ENCODE measurements around the gene CHKA.
"Not testable (repeated sequence)": the region's sequence is repeated elsewhere in the genome, so short reads cannot be mapped to it uniquely, and the experiment has no call there.

The CHKA gene

DNA sequence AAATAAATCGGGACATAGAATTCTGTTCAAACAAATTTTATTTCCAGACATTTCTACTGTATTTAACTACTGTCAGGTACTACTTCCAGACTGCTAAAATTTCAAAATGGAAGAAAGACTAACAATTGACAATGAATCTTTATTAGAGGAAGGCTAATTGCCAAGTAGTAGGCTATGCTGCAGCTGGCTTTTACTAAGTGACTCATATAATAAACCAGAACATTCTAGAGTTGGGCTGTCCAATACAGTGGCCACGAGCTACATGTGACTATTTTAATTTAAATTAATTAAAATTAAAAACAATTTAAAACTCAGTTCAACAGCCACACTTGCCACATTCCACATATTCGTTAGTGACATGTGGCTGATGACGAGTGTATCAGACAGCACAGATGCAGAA is 27.6 kb downstream of the CHKA start:
- no peak overlapping the region for H3K27ac ChIP-seq
- H3K9me3 ChIP-seq (ENCODE audit: low read depth, low read length) = no peaks in the 10 kb centered on the region
- no peaks in the 10 kb centered on the region for H3K36me3 ChIP-seq (ENCODE audit: insufficient read depth, low read length)
- DNase-seq (ENCODE audit: low read depth, low spot score) = no peak
- H3K4me3 ChIP-seq = no peak overlapping the region
- TF ChIP-seq EZH2 (IDR thresholded peaks at IDR 0.05) = no peak
- TF ChIP-seq FOXP2 (optimal IDR thresholded peaks at IDR 0.05; ENCODE audit: control extremely low read depth, extremely low read length, insufficient read depth) = no peak
- TF ChIP-seq POLR2AphosphoS5 (IDR thresholded peaks at IDR 0.05; ENCODE audit: borderline replicate concordance, low read depth, low read length) = no peak
- H3K9ac ChIP-seq (ENCODE audit: insufficient read length) = no peak overlapping the region

DNA sequence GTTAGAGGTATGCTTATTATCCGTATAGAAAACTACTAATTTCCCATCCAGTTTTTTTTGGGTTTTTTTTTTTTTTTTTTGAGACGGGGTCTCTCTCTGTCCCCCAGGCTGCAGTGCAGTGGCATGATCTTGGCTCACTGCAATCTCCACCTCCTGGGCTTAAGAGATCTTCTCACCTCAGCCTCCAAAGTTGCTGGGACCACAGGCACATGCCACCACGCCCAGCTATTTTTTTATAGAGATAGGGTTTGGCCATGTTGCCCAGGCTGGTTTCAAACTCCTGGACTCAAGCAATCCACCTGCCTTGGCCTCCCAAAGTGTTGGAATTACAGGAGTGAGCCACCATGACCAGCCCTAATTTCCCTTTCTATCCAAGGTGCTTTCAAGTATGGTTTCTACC is 28.2 kb downstream of the CHKA start:
- not testable (repeated sequence) for DNase-seq (ENCODE audit: low read depth, low spot score); H3K27ac ChIP-seq; H3K9ac ChIP-seq (ENCODE audit: insufficient read length); H3K9me3 ChIP-seq (ENCODE audit: low read depth, low read length); H3K4me3 ChIP-seq; H3K36me3 ChIP-seq (ENCODE audit: insufficient read depth, low read length)

DNA sequence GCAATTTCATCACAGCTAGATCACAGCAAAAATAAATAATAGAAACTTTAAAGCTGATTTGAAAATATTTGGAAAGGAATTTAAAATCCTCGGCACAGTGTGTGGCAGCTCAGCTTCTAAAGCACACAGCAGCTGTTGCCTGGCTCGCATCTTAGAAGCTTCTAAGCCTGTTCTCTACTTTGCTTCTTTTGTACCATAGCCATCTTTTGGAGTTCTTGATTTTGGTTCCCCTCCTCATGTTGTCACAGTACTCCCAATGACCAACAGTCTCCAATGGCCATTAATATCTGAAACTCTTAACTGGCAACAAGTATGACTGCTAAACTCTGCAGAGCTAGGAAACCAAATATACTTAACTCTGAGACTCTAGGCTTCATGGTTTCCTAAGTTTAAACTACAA is 28.8 kb downstream of the CHKA start:
- Histone ChIP-seq H3K27ac (no peak overlapping the region), H3K9ac (ENCODE audit: insufficient read length) (no peak overlapping the region), H3K9me3 (ENCODE audit: low read depth, low read length) (no peaks in the 10 kb centered on the region), H3K36me3 (ENCODE audit: insufficient read depth, low read length) (no peaks in the 10 kb centered on the region), H3K4me3 (no peak overlapping the region)
- DNase-seq (ENCODE audit: low read depth, low spot score) = no peak
- TF ChIP-seq FOXP2 (optimal IDR thresholded peaks at IDR 0.05; ENCODE audit: control extremely low read depth, extremely low read length, insufficient read depth) = no peak
- TF ChIP-seq POLR2AphosphoS5 (IDR thresholded peaks at IDR 0.05; ENCODE audit: borderline replicate concordance, low read depth, low read length) = no peak
- no peak for TF ChIP-seq EZH2 (IDR thresholded peaks at IDR 0.05)

DNA sequence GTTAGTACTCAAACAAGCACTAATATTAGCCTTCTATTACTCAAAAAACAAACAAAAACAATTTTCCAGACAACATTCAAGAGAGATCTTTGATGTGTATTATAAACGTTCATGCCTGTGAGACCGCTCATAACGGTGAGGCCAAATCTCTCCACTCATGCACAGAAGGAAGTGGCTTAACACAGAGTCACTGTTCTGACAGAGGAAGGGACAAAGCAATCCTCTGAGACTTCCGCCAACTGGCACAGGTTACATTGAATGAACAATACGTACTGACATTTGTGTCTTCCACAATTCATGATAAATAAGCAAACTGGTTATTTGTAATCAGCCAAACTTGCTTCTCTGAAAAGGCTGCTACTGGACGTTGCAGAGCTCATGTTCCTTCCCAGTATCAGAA is 30.5 kb downstream of the CHKA start:
- no peaks in the 10 kb centered on the region for H3K9me3 ChIP-seq (ENCODE audit: low read depth, low read length)
- no peaks in the 10 kb centered on the region for H3K36me3 ChIP-seq (ENCODE audit: insufficient read depth, low read length)
- no peak for DNase-seq (ENCODE audit: low read depth, low spot score)
- no peak overlapping the region for H3K27ac ChIP-seq
- H3K9ac ChIP-seq (ENCODE audit: insufficient read length) = no peak overlapping the region
- no peak for TF ChIP-seq POLR2AphosphoS5 (IDR thresholded peaks at IDR 0.05; ENCODE audit: borderline replicate concordance, low read depth, low read length)
- no peak overlapping the region for H3K4me3 ChIP-seq

DNA sequence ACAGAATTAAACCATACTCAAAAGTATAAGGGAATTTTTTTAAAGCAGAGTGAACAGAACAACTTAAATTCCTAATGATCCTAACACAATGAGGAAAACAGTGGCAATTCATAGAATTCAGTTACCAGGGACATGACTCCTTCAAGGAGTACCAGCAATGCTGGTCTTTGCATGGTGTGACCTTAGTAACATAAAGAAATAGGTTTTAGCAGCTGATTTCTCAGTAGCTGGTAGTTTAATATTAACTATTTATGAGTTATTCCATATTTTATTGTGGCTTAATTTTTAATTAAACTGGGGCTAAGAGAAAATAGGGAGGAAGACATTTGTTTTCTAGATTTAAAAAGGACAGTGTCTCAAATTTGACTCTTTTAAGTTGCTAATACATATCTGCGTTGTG is 30.9 kb downstream of the CHKA start:
- DNase-seq (ENCODE audit: low read depth, low spot score) = no peak
- no peaks in the 10 kb centered on the region for H3K36me3 ChIP-seq (ENCODE audit: insufficient read depth, low read length)
- H3K9me3 ChIP-seq (ENCODE audit: low read depth, low read length) = no peaks in the 10 kb centered on the region

DNA sequence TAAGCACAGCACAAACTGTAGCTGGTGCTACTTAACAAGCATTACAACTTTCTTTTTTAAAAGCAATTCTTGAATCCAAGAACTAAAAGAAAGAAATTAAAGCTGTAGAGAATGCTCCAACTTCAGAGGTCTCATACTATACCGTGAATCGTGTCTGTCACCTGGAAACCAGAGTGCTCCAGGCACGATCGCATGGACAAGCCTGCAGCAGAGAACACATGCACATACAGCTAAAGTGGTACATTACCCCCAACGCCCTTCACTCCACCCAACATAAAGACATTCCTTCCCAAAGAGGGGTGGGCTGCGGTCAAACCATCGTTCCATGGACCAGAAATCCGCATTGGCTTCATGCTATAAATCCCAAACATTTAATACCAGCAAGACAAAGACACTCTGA is 31.5 kb downstream of the CHKA start:
- Histone ChIP-seq H3K36me3 (ENCODE audit: insufficient read depth, low read length) (no peaks in the 10 kb centered on the region), H3K4me3 (no peak overlapping the region), H3K9me3 (ENCODE audit: low read depth, low read length) (no peaks in the 10 kb centered on the region), H3K27ac (no peak overlapping the region), H3K9ac (ENCODE audit: insufficient read length) (no peak overlapping the region)
- DNase-seq (ENCODE audit: low read depth, low spot score) = no peak
- TF ChIP-seq FOXP2 (optimal IDR thresholded peaks at IDR 0.05; ENCODE audit: control extremely low read depth, extremely low read length, insufficient read depth) (no peak), POLR2AphosphoS5 (IDR thresholded peaks at IDR 0.05; ENCODE audit: borderline replicate concordance, low read depth, low read length) (no peak), EZH2 (IDR thresholded peaks at IDR 0.05) (no peak)

More for the DNA sequence above, 30.9 kb downstream of the CHKA start:
- Histone ChIP-seq H3K27ac (no peak overlapping the region), H3K9ac (ENCODE audit: insufficient read length) (no peak overlapping the region), H3K4me3 (no peak overlapping the region)
- TF ChIP-seq EZH2 (IDR thresholded peaks at IDR 0.05) = no peak
- no peak for TF ChIP-seq FOXP2 (optimal IDR thresholded peaks at IDR 0.05; ENCODE audit: control extremely low read depth, extremely low read length, insufficient read depth)
- no peak for TF ChIP-seq POLR2AphosphoS5 (IDR thresholded peaks at IDR 0.05; ENCODE audit: borderline replicate concordance, low read depth, low read length)

DNA sequence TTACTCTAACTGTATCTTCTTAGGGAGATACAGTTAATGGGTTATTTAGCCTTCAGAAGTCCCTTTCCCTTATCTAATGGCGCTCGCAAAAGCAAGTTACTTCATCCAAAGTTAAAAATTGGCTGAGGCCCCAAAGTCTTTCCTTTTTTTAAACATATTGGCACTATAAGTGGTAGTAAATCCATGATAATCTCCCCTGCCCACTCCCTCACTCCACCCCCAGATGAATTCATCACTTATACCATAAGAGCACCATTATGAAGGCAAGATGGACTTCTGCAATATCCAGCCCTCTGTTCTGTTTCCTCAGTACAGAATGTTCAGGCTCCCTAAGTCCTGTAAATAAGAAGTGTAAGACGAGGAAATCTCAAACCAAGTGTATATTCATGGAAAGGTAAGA is 37.7 kb downstream of the CHKA start:
- no peak for DNase-seq (ENCODE audit: low read depth, low spot score)
- TF ChIP-seq FOXP2 (optimal IDR thresholded peaks at IDR 0.05; ENCODE audit: control extremely low read depth, extremely low read length, insufficient read depth) (no peak), EZH2 (IDR thresholded peaks at IDR 0.05) (no peak), POLR2AphosphoS5 (IDR thresholded peaks at IDR 0.05; ENCODE audit: borderline replicate concordance, low read depth, low read length) (no peak)
- Histone ChIP-seq H3K9ac (ENCODE audit: insufficient read length) (no peak overlapping the region), H3K27ac (no peak overlapping the region), H3K4me3 (no peak overlapping the region), H3K9me3 (ENCODE audit: low read depth, low read length) (no peaks in the 10 kb centered on the region), H3K36me3 (ENCODE audit: insufficient read depth, low read length) (no peaks in the 10 kb centered on the region)

DNA sequence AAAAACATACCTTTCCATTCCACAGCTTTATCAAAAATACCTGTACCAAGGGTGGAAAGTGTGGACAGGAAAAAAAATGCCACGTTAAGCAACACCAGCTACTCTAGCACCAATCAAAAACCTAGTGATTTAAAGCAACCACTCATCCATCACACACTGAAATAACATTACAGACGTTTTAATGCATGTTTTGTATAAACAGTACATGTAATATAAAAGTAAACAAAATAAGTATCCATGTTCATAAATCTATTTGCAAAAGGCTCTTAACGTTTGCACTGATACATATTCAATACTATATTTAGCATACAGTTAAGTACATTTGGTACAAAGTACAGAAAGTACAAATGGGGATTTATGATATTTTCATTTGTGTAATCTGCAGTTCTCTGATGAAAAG is 38.7 kb downstream of the CHKA start:
- Histone ChIP-seq H3K9me3 (ENCODE audit: low read depth, low read length) (no peaks in the 10 kb centered on the region), H3K4me3 (no peak overlapping the region), H3K9ac (ENCODE audit: insufficient read length) (no peak overlapping the region), H3K27ac (no peak overlapping the region), H3K36me3 (ENCODE audit: insufficient read depth, low read length) (no peaks in the 10 kb centered on the region)
- no peak for DNase-seq (ENCODE audit: low read depth, low spot score)
- no peak for TF ChIP-seq POLR2AphosphoS5 (IDR thresholded peaks at IDR 0.05; ENCODE audit: borderline replicate concordance, low read depth, low read length)
- TF ChIP-seq EZH2 (IDR thresholded peaks at IDR 0.05) = no peak
- TF ChIP-seq FOXP2 (optimal IDR thresholded peaks at IDR 0.05; ENCODE audit: control extremely low read depth, extremely low read length, insufficient read depth) = no peak

DNA sequence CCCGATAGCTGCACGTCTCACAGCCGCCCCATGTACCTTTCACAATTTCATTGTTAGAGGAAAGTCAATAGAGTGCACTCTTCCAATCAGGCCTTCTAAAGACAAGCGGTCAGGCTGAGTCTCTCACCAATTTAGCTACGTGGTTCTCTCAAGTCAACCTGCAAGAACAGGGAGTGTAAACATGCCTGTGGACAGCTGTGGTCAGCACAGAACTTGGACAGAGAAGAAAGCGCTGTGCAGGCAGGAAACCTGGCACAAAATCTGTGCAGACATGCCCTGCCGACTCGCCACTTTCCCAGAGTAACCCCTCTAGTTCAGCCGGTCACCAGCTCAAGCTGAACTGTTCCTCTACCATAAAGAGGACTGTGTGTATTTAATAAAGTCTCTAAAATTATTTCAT is 39.5 kb downstream of the CHKA start:
- no peak overlapping the region for H3K27ac ChIP-seq
- H3K9ac ChIP-seq (ENCODE audit: insufficient read length) = no peak overlapping the region
- DNase-seq (ENCODE audit: low read depth, low spot score) = no peak
- no peak overlapping the region for H3K4me3 ChIP-seq
- no peaks in the 10 kb centered on the region for H3K36me3 ChIP-seq (ENCODE audit: insufficient read depth, low read length)
- TF ChIP-seq EZH2 (IDR thresholded peaks at IDR 0.05) (no peak), FOXP2 (optimal IDR thresholded peaks at IDR 0.05; ENCODE audit: control extremely low read depth, extremely low read length, insufficient read depth) (no peak), POLR2AphosphoS5 (IDR thresholded peaks at IDR 0.05; ENCODE audit: borderline replicate concordance, low read depth, low read length) (no peak)
- no peaks in the 10 kb centered on the region for H3K9me3 ChIP-seq (ENCODE audit: low read depth, low read length)

Data from SK-N-MC (cell line).